ENCODE data around the gene RAPGEF3.
A peak's percentile ranks its signal among the peaks of the same experiment; 100 is the strongest.

The RAPGEF3 gene

DNA sequence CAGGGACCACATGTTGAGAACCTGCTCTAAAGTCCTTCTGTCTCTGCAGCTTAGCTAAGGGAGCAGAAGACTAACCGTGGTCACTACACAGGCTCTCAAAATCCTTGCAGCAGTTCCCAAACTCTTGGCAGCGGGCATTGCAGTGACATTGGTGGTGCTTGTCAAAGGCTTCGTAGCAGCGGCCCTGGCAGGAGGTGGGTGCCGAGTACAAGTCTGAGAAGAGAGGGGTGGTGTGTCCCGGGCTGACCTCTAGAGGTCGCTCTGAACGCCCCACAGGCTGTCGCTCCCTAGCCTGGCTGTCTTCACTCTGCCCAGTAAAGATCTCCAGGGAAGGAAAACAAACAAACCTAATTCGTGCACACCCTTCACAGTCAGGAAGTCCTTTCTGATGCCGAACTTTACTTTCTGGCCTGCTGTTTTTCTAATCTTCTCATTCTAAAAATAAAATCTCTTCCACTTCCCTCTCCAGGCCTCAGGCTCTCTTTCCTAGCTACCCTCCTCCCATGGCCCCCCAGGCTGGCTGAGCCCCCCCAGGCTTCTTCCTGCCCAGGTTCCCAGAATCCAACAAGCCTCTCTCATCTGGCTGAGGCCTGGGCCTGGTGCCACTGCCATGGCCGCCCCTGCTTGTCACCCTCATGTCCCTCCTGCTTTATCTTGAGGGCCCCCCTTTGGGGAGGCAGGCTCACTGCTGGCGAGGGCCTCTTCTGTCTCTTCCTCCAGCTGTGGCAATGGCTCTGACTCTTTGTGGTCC, 41.1 kb downstream of the RAPGEF3 start:
- DNase-seq = peak; percentile 52

GRCh38 chr12:47717046-47717442, 41.6 kb downstream of the RAPGEF3 start:
- DNase-seq = no peak

DNA sequence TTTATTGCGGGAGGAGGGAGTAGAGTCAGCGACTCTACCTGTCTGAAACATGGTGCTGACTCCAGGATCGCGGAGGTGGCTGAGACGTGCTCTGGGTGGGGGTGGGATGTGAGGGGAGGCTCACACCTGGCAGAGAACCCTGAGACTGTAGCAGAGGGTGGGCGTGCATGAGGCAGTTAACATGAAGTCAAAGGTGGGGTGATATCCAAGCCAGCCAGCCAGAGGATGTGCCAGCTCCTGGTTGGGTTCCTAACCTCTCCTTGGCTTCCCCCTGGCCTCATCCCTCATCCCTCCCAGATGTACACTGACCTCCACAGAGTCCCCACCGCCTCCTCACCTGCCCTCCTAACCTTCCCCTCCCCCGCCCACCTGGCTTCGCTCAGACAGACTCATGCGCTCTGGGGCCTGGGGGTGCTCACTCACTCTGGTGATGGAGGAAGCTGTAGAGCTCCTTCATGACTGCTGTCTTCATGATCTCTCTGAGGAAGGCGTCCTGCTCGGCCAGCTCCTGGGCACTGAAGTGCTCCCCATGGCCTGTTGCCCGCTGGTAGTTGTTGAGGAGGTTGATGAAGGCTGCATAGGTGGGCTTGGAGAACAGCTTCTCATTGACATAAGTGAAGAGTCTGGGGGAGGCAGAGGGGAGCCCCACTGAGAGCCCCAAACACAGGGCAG, 42.7 kb downstream of the RAPGEF3 start:
- no peak for DNase-seq

- DNase-seq = peak; percentile 81
Observed at GRCh38 chr12:47715393-47715876, 43.2 kb downstream of the RAPGEF3 start.

DNA sequence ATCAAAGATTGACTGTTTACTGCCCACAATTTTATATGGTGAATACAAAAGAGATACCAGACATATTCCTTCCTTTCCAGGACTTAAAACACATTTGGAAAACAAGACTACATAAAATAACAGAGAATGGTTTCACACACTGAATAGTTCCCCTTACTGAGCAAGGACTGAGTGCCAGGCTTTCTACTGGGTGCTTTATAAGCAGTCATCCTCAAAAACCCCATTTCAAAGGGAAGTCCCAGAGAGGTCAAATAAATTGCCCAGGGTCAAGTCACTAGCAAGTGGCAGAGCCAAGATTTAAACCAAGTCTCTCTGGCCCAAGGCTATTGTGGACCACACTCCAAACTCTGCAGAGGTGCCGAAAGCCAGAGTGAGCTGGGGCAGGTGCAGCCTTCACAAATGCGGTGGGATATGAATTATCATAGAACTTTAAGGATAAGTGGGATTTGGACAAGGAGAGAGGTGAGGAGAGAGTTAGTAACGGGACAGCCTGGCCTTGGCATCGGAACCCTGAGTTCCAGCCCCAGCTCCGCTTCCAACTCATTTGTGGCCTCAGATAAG, 43.8 kb downstream of the RAPGEF3 start:
- no peak for DNase-seq

DNA sequence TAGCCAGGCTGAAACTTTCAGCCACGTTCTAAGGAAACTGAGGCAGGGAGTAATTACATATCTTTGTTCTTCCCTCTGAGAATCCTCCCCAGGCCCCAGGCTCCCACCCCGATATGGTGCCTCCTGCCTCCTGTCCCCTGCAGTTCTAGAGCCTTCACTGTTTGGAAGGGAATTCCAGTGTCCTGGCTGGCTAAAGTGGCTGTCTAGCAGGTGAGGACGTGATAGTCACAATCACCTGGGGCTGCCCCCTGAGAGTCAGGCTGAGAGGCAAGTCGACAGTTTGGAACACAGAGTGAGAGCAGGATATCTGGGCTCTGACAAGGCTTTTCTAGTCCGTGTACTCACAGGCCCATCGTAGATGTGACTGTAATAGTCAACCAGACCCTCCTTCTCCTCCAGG, 46.5 kb downstream of the RAPGEF3 start:
- no peak for DNase-seq

DNA sequence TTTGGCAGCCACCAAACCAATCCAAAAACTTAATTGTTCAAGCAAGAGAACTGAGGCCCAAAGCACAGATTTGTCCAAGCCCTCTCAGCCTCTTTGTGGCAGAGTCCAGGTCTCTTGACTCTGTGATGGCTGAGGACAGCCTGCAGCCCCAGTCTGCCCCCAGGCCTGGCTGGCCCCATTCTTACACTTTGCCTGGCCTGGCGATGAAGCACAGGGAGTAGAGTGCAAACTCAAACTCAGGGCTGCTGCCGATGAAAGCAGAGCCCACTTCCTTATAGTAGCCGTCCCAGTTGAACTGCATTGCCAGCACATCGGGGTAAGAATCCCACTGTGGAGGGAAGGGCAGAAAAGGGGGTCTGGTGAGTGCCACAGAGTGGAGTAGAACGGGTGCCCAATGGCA, 47.2 kb downstream of the RAPGEF3 start:
- no peak for DNase-seq

DNA sequence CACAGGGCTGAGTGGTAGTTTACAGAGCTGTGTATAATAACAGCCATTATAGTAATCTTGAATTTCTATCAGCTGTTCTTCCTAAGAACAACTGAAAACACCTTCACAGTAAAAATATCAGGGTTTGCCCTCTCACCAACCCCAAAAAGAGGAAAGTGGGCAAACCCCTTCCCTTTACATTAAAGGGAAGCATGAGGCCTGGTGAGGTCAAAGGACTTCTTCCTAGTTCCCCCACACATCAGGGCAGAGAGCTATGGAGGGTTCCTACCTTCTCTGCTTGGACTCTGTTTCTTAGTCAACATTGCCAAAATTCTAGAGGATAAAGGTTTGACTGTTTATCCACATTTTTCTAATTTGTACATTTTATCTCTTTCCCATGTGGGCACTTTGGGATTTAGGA, 48.4 kb downstream of the RAPGEF3 start:
- DNase-seq = no peak

DNA sequence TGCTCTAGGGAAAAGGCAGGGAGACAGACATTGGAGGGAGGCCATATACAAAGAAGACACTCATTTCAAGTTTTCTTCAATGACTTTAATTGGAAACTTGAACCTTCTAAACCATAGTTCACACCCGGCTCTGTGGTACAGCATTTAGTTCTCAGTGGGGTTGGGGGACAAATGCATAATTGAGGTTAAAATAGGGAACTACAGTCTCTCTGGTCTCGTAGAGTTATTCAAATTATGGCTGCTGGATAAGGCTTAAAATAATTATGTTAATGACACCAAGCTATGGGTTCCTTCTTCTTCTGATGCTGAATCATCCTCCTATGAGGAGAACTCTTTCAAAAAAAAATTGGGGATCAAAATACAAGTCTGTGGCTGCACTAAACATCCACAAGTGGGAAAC, 49.0 kb downstream of the RAPGEF3 start:
- no peak for DNase-seq

DNA sequence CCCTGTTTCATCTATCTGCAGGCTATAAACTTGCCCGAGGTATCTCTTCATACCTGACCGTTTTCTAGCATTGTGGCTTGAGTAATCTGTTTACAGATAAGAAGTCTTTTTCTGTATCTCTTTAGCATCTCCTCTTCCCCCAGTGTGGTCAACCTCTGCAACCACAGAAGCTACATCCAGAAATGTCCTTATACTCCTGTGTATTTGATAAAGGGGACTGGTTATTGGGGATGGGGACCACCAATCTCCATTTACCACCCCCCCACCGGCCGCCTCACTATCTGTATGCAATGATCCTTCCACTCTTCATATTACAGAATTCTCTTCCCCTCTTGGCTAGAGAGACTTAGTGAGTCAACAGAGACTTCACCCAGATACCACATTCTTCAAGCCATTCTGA, 49.4 kb downstream of the RAPGEF3 start:
- DNase-seq = no peak

- DNase-seq = no peak
Observed at GRCh38 chr12:47707905-47708543, 50.7 kb downstream of the RAPGEF3 start.

DNA sequence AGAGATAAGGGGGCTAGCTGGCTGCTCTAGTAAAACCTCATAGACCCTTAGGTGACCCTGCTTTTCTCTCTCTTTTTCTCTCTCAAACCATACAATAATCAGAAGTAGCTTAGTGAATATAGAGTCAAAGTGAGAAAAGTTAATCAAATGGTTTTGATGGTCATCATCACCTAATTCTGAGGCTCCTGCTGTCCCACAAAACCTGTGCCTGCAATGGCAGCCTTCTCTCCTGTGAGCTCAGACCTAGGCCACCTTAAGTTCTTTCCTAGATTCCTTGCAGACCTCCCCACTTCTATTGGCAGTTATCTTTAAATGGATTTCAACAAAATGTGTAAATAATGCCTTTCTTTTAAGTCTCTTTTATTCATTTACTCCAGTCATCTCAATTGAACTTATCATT, 51.3 kb downstream of the RAPGEF3 start:
- DNase-seq = no peak

DNA sequence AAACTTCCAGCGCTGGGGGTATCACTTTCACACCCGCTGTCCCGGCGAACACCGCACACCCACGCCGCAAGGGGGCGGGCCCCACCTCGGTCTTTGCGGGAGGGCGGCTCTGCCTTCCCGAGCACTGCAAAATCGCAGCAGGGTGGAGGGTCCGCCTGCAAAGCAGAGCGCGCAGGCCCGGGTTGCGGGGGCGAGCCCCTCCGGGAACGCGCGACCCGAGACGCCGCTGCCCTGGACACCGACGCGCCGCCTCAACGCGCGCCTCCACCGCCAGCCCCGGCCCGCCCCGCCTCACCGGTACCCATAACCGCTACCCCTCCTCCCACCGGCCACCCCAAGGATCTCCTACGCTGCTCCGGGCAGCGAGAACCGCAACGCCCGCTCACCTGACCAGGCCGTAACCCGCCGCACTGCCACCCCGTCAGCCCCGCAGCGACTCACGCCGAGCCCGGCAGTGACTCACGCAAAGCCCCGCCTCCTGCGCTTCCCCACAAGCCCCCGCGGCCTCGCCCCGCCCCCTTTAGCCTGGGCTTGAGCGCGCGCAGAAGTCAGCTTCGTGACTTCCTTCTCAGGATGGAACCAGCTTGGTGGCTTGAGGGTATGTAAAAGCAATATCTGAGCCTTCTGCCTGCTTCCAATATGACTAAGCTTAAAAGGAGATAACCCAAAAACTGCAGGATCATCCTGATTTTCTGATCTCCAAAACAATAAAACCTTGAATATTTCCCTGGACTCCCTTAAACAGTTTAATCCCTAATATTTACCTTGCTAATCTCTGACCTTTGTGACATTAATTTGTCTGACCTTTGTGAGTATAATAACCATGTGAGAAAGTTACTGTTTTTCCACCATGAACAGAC, 52.9 kb downstream of the RAPGEF3 start, which contains the start of gene RPAP3:
RPAP3 (minus strand) TSS at position 465 of the 860 bp plus-strand sequence. CDS start 3,190 bp downstream, outside the sequence.
- peak; percentile 98 for DNase-seq

DNA sequence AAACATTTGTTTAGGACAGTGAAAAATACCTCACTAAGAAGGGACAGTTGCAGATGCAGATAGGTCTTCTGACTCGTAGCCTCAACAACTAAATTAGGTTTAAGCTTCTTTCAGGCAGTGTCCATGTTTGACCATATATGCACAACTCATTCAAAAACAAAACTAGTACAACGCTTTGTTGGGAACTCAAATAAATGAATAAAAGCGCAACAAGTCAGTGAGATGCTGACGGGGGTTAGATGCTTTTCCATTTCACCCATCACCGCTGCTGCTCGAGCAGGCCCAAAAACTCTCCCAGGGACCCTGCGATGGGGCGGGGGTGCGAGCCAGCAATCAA, 53.5 kb downstream of the RAPGEF3 start:
- no peak for DNase-seq

- no peak for DNase-seq
Observed at GRCh38 chr12:47704719-47705118, 54.0 kb downstream of the RAPGEF3 start.

- DNase-seq = no peak
Observed at GRCh38 chr12:47700263-47700662, 58.4 kb downstream of the RAPGEF3 start.

DNA sequence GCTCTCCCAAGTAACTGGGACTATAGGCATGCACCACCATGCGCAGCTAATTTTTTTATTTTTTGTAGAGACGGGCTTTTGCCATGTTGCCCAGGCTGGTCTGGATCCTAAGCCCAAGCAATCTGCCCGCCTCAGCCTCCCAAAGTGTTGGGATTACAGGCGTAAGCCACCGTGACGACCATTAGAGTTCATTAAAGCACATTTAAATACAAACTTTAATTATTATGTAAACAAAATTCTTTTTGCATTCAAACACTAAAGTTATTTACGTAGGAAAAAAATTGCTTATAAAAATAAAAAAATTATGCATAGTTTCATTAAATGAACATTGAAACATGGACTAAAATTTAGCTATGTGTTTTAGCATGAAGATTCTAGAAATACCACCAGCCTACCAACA, 60.0 kb downstream of the RAPGEF3 start:
- no peak for DNase-seq

DNA sequence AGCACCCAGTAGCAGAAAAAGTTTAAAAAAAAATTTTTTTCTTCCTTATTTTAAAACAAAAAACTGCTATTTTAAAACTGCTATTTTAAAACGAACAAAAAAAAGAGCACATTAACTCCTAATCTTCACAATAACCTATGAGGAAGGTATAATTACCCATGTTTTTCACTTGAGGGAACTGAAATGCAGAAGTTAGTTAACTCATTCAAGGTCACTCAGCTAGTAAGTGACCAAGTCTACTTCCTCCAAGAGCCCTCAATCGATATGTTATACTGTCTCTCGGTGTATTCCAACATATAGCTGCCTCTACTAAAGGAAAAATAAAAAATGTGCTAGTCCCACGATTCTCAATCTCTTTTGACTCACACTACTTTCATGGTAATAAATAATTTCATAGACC, 60.6 kb downstream of the RAPGEF3 start:
- DNase-seq = no peak

- no peak for DNase-seq
Observed at GRCh38 chr12:47689215-47689614, 69.5 kb downstream of the RAPGEF3 start.

- DNase-seq = no peak
Observed at GRCh38 chr12:47687636-47688035, 71.0 kb downstream of the RAPGEF3 start.

DNA sequence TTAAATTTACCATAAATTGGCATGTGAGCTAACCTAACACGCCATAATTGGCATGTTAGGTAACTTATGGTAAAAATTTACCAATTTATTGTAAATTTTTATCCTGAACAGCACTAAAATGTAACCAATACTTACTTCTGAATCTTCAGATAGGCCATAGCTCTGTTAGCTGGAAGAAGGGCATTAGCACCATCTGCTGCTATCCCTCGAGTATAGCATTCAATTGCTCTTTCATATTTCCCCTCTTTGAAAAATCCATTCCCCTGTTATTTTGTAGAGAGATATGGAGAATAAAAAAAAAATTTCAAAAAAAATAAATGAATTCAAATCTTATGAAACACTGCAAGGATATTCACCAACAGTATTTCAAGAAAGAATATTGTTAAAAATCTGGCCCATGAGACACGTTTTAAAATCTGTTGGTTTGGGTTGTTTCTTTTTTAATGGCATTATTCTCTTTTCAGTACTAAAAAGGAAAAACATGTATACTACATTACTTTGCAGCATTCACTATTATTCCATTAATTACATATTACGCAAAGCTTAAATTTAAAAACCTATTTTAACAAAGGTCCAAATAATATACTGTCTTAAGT, 71.9 kb downstream of the RAPGEF3 start:
- DNase-seq = peak; percentile 12

All from activated CD4-positive, alpha-beta T cell treated with anti-CD3 and anti-CD28 coated beads, Interleukin-2, amount 50 U/mL, for 1 hour (primary cell).